Fibroblast of lung (primary cell): ENCODE measurements around the gene AOC1.

Experiments used
- CTCF ChIP-seq, 2 donors: IDR thresholded peaks in 1 of 2; conservative IDR thresholded peaks in 1 of 2; 1 replicate in 1 of 2; 2 replicates in 1 of 2; pipeline ENCODE4 v1.5.1; 2011 to 2012; ENCODE audit warnings: low read length in 2 of 2, control low read depth in 1 of 2, inconsistent platforms in 1 of 2, low read depth in 1 of 2, mild to moderate bottlenecking in 1 of 2
- EZH2 ChIP-seq: IDR thresholded peaks from 2 replicates; pipeline ENCODE4 v1.5.1; 2012; ENCODE audit warnings: low read length, control low read depth, mild to moderate bottlenecking; ENCODE audit errors: missing control alignments

- no peak for TF ChIP-seq CTCF (conservative IDR thresholded peaks at IDR 0.05 in 1 of 2, IDR thresholded peaks at IDR 0.05 in 1 of 2; ENCODE audit: low read depth in 1 of 2, low read length in 2 of 2)
- TF ChIP-seq EZH2: no peak
Observed at GRCh38 chr7:150847536-150847935, 4.8 kb upstream of the AOC1 start.
